ENCODE data around the gene ATG7.
"Not testable (repeated sequence)": the region's sequence is repeated elsewhere in the genome, so short reads cannot be mapped to it uniquely, and the experiment has no call there.

ATG7 gene

DNA sequence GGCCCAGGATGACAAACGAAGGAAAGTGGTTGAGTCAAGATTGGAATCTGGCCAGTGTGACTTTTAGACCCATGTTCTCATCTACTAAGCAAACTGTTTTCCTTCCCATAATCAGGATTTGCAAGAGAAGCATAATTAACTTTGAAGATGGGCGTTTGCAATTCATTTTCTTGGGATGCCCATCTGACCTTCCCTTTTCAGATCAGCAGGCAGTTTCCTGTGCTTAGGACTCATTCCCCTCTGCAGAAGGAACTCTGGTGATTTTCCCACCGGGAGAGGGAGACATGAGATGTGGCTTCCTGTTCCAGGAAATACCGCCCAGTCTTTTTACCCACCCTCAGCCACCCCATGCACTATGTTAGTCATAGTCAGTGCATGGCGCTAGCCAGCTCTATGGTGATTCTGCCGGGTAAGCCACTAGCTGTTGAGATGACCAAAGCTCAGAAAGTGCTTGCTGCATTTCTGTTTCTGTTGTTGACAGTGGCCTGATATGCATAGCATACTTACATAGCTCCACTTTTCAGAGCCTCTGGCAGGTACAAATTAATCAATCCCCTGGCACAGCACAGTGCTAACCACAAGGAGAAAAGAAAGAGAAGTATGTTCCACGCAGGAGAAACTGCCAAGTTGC lies 242.1 kb downstream of the ATG7 start:
- peak; percentile 41 to 80 for DNase-seq

DNA sequence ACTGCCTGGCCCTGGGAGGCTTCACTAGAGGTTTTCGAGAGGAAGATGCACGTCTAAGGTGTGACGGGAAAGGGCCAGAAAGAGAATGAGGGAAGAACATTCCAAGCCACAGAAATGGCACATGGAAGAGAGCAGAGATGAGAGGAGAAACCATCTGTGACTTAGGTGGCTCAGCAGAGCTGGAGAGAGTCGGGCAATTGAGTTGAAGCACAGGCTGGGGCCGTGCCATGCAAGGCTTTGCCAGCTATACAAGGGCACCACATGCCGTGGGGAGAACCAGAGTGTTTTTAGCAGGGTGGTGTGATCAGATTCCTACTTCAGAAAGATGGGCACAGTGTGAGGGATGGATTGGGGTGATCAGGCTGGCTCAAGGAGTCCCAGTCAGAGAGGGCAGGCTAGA lies 245.4 kb downstream of the ATG7 start:
- no peak for DNase-seq

DNA sequence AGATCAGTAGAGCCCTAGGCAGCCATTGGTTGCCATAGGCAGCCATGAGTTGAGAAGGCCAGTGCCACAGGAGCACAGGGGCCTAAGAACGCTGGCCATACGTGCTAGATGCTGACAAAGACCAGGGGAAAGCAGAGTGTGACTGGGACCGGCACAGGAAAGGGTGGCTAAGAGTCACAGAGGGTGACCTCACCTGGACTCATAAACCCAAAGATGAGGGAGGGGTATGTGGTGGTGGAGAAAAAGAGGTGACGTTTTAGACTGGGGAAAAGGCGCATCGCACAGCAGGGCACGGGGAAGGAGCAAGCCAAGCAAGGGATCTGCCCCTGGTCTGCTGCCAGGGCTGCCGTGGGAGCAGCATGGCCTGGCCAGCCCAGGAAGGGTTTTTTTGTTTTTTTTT lies 249.0 kb downstream of the ATG7 start:
- no peak for DNase-seq

DNA sequence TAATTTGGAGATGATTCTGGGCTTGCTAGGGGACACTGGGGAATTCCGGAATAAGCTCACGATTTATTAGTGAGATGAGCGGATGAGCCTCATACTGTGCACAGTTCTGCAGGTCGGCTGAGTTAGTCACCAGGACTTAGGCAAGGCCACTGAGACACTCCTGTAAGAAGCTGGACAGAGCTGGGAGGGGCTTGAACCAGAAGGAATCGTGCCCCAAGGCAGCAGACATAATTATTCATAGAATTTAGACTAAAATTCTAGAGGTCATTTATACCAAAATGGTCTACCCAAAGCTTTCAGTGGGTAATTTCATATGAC lies 250.2 kb downstream of the ATG7 start:
- DNase-seq, result no peak

DNA sequence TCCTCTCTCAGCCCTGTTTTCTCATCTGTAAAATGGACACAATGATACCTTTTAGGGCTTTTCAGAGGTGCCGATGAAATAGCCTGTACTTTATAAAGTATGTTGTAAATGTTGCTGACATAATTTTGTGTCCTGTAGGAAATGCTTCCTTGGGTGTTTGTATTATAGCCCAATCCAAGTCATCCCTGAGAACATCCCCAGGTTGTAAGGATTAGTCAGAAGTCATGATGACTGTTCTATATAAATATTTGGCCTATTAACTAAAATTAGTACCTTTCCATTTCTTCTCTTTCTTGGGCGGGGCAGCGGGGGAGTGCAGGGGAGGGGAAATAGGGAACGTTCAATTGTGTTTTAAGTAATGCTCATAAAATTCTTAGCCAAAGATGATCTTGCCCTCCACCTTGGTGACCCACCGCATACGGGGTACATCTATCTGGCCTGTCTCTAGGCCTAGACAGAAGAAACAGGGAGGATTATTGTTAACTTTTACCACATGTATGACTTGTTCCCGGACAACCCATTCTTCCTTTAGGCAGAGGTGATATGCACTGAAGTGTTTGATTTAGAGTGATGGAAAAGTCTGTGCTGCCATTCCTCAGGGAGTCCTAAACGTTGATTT lies 250.9 kb downstream of the ATG7 start:
- no peak for DNase-seq

DNA sequence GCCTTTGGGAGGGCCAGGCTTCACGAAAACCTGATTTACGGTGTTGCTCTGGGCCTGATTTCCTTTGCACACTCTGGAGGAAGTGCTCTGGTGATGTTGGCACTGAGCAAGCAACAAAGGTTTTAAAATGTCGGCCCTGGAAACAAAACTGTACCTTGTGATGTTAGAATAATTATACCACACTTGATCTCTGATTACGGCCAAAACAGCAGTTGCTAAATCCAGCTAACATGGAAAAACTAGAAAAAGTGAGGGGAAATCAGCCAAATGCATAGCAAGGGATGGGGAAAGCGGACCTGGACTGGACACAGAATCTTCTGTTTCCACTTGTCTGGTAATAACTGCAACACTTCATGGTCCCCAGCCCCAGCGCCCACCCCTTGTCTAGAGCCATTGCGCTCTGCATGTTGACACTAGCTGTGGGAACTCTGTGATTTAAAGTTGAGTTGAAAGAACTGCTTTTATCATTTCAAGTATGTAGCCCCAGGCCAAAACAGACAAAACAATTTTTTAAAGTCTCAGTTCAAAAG lies 251.4 kb downstream of the ATG7 start:
- no peak for DNase-seq

DNA sequence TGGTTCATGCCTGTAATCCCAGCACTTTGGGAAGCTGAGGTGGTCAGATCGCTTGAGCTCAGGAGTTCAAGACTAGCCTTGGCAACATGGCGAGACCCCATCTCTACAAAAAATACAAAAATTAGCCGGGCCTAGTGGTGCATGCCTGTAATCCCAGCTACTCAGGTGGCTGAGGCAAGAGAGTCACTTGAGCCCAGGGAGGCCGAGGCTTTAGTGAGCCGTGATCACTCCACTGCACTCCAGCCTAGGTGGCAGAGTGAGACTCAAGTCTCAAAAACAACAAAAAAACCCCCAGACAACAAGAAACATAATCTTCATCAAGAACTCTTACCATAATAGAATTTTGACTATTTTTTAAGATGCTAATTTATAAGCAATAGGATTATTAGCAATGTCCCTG lies 253.9 kb downstream of the ATG7 start:
- DNase-seq, result not testable (repeated sequence)

DNA sequence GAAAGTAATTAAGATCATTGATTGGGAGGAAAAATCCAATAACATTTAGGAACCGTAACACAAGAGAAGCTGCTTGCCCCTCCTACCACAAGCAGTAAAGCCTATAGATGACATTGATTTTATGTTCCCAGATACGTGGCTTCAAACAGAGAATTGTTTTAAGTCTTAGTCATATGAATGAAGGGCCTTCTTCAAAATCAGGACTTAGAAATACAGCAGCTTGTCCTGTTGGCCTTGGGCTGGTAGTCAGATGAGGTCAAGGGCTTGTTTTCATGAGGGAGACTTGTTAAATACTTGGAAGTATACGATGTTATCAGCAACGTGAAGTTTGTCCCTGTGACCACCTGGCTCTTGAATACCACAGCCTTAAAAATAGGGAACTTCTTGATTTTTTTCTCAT lies 257.1 kb downstream of the ATG7 start:
- no peak for DNase-seq

DNA sequence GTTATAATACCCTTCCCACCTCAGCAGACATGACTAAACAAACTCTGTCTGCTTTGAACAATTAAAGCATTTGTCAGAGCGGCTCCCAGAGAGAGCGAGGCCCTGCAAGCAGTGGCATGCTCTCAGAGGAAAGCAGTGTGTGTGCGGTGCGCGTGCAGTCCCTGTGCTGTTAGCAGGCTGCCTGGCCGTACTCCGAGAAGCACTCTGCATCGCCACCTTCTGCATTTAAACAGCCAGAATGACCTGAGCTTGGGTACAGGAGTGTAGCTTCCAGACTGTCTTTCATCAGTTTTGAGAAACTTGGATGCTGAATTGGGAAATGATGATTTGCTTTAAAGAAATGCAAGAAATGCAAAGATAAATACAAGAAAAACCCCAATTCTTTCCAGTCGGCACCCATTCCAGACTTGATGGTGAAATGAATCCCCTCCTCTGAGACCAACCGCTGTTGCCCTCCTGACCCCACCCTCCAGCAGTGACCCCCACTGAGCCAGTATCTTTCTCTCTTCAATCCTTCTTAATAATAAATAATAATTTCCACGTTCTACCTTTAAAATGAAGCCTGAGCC lies 258.0 kb downstream of the ATG7 start:
- no peak for DNase-seq

DNA sequence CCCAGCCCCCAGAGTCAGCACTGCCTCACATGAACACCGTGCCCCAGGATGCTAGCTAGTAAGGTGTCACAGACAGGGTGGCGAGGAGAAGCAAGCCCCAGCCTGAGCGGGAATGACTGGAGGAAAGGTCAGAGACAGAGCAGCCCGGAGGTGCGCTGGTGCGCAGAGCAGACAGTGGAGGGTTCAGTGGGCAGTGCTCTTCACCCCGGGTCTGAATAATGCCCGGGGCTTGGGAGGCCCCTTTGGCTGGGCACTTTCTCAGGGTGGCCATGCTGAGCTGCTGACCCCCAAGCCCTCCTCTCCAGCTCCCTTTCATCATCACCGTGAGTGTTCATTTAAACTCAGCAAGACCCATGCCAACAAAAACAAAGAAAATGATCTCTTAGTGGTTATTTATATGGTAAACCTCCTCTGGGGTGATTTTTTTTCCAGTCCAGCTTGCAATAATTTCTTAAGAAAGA lies 260.8 kb downstream of the ATG7 start:
- DNase-seq, result no peak

DNA sequence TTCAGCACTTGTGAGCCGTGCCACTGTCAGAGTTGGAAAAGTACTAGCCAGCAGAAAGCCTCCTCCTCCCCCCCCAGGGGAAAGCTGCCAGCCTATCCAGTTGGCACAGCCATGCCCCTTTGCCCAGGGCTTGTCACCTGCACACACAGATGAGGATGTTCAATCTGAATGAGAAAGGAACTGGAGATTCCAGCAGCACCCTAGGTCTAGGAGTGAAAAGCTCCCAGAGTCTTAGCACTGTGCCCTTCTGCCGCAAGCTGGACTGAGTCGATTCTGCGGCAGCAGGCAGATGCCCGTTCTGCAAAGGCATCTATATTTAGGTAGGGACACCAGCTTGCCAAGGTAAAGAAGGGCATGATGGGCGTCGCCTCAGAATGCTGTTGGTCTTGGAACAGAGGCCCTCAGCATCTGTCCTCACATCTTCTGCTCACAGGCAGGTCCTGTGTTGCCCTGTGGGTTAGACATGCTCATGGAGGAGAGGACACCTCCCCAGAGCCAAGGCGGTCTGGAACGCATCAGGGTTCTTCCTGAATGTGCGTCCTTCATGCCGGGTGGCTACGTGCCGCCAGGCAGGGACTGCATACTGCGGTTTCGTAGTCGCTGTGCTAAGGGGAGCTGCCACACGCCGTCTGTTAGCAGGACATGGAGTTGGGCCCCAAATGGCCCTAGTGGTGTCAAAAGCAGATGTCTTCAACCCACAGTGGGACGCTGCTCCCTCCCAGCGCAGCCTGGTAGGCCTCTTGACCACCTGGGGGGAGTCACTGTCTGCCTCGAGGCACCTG lies 262.0 kb downstream of the ATG7 start:
- DNase-seq, result no peak

DNA sequence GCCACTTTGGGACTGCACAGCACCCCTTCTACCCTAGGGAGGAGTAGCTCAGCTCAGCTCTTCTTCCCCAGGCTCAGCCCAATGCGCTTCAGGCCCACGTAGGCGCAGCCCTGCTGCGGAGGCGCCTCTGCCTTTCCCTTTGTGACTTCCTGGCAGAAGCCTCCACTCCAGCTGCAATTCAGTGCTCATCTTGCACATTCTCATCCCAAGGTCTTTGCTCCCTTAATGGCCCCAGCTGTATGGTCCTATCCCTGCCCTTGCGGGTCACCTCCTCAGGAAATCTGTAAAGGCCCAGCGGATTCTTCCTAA lies 262.6 kb downstream of the ATG7 start:
- no peak for DNase-seq

DNA sequence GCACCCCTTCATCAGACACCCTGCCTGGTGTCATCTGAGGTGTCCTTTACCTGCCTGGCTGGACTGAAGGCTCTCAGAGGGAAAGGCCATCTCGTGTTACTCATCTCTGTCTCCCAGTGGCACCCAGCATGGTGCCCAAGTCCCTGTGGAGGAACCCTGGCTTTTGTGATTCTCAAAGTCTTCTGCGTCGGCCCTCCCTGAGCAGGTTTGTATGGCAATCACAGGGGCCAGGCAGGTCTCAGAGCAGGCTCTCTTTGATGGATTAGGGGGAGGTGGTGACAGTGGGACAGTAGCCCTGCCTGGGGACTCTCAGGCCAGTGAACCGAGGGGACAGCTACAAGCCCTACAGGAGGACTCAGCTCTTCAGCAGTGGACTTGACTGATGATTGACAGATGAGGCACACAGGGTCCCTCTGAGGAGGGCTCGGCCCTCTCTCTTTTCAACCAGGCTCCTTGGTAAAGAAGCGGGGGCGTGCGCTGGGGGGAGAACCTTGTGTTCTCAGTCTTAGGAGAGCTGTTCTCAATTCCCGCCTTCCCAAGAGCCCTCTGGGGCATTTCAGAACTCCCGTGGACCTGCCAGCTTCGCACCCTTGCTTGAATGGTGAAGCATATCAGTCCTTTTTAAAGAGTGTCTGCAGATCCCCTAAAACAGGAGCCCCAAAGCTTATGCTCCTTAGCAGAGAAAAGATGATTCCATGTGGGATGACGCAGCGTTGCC lies 263.2 kb downstream of the ATG7 start:
- no peak for DNase-seq

DNA sequence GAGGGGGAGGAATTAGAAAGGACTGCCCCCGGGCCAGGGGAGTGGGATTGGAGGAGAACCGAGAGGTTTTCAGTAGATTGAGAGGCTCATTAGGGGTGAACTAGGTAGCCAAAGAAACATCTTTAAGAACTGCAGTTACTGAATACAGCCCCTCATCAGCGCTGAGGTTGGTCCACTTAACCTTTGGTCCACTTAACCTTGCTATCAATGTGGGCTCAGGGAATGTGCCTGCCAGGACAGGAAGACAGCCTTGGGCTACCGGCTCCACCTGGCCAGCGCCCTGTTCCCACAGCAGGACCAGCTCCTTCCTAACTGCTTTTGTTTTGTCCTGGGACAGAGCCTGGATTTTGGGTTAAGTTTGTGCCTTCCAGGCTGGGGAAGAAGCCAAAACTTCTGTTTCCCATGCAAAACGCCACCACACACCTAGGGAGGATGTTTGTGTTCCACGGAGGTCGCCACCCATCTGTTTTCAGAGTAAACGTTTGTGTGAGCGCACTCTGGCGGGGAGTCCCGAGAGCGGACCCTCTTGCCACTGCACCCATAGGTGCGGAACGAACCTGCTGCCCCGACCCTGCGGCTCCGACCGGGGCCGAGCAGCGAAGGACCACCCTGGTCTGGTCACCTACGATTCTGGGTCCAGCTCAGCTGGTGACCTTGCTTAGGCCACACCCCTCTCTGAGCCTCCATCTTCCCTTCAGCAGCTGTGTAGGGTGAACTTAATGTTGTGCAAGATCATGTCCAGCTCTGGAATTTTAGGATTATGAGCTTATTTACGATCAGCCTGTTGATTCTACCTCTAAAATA lies 264.1 kb downstream of the ATG7 start:
- DNase-seq, result no peak

DNA sequence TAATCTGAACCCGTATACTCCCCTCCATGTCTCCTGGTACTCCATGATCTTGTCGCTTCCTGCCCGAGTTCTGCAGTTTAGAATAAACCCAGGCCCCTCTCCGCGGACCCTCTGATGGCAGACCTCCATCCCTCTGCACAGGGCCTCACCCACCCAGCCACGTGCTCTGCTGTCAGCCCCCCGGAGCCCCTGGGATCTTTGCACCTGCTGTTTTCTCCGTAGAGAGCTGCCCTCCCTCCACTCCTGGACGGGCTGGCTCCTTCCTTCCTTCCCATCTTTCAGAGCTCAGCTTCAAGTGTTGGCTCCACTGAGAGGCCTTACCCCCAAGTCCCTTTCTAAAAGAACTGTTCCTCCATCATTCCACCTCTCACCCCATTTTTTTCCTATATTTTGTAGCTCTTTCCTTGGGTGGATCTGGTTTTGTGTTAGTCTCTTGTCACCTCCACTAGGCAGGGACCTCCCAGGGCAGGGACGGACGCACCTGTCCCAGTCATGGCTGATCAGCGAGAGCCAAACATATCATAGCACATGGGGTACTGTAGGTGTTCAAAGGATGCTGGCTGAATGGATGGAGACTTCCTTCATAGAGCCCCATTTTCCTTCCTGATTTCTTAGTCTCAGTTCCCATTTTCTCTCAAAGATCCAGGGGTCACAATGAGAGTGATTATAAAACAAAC lies 264.9 kb downstream of the ATG7 start:
- DNase-seq, result no peak

DNA sequence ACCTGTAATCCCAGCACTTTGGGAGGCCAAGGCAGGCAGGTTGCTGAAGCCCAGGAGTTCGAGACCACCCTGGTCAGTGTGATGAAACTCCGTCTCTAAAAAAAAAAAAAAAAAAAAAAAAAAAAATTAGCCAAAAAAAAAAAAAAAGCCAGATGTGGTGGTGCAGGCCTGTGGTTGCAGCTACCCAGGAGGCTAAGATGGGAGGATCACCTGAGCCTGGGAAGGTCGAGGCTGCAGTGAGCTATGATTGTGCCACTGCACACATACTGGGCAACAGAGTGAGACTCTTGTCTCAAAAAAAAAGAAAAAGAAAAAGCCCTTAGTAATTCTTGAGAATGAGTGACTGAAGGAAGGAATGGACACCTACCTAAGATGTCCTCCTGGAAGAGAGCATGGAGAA lies 266.4 kb downstream of the ATG7 start:
- DNase-seq, result no peak

DNA sequence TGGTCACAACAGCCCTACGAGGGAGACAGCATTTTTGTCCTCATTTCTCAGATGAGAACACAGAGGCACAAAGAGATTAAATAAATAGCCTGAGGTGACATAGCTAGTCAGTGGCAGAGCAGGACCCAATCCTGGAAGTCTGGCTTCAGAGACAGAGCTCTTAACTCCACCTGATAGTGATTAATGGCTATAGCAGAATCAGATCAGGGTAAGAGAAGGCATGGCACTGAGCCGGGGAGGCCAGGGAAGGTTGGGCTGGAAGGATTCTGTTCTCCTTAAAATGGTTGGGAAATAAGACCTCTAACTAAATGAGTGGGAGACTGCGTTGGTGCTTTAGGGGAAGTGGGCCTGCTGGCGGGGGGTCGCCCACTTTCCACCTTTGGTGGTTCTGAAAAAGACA lies 267.0 kb downstream of the ATG7 start:
- DNase-seq, result no peak

DNA sequence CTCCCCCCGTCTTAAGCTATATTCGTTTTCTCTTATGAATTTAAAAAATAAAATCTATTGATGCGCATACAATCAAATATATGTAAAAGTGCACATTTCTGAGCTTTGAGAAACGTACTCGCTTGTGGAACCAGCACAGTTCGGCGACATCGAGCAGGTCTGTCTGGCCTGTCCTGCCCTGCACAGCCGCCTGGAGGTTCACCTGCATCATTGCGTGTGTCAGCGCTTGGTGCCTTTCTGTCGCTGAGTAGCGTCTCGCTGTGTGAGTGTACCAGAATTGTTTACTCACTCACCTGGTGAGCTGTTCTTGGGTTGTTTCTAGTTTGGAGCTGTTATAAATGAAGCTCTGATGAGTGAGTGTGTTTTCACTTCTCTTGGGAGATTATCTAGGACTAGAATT lies 267.5 kb downstream of the ATG7 start:
- no peak for DNase-seq

DNA sequence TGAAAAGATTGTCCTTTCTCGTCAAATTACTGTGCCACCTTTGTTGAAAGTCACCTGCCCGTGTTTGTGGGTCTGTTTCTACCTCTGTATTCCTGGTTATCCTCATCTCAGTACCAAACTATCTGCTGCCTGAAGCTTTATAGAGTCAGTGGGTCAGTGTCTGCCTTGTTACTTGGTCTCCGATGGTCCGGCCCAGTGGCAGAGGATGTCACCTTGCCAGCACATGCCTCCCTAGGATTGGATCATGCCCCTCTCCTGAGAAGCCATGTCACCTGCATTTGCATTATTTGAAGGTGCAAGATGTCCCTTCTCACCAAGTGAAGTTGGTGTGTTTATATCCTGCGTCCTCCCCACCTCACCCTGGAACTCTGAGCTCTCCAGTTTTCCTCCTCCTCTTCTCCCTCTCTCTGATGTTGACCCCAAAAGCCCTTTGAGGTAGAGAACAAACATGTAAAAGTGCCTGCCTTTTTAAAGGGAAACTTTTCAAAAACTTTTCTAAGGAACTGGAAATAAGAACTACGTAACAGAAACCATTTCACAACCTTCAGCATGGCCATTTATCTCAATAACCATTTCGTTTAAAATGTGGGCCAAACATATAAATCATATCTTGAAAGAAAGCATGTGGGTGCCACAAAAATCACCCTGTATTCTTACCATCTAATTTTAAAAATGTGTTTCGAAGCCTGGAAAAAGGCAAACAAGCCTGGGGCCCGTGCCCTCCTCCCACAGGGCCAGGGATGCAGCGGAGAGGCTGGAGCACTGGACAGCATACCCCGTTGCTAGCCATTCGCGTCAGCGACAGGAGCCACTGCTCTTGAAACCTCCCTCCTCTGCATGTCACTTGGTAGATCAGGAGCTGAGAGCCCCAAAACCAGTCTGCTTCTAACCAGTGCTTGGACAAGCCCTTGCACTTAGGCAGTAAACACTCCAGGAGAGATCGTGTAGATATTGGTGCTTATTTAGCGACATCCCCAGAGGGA lies 269.4 kb downstream of the ATG7 start:
- no peak for DNase-seq

DNA sequence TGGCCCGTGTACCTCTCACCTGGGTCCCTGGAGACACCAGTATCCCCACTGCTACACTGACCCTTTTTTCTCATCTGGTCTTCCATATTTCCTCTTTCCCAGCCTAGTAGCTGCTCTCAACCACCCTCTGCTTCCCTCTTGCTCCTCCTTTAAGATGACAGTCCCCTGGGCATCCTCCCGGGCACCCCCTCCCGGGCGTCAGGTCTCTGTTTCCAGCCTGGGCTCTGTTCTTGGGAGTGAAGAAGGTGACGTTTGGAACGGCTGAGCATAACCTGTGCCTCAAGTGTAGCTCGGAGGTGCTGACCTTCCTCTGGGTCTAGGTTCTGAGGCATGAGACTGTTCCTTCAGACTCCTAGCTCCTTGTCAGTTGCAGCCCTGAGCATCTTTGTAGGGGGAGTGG lies 270.4 kb downstream of the ATG7 start:
- no peak for DNase-seq

Measured in SW 1271 (cell line).